OCI-LY1 (cell line): ENCODE results near the gene NFU1.

Source experiments
- CTCF ChIP-seq: fragments of 200-600 bp; sonication (generic), shearing (Covaris generic); IDR thresholded peaks from 2 replicates; pipeline ENCODE4 v1.5.1; 2017; ENCODE audit warnings: mild to moderate bottlenecking, antibody characterized with exemption, low read length, moderate library complexity, mixed read lengths
- EZH2 ChIP-seq: fragments of 200-600 bp; sonication (generic), shearing (Covaris generic); IDR thresholded peaks from 2 replicates; pipeline ENCODE4 v1.8.0; 2017; ENCODE audit warnings: borderline replicate concordance, mixed run types, mild to moderate bottlenecking, antibody characterized with exemption, low read length, moderate library complexity, mixed read lengths

- no peak for TF ChIP-seq CTCF
- no peak for TF ChIP-seq EZH2
These were observed 26.1 kb downstream of the NFU1 start for GRCh38 chr2:69411120-69411519.
